Mammary epithelial cell (primary cell): ENCODE results near the gene CDKAL1.

Source experiments
- EZH2 ChIP-seq: IDR thresholded peaks from 2 replicates; pipeline ENCODE4 v1.6.1; 2012; ENCODE audit warnings: low read length, inconsistent platforms, borderline replicate concordance
- TF ChIP-seq, protein P1 (sequence below), 2 donors: IDR thresholded peaks in 1 of 2; conservative IDR thresholded peaks in 1 of 2; 2 replicates each; pipeline ENCODE4 v1.5.1; 2011 to 2012; ENCODE audit warnings: inconsistent platforms in 2 of 2, low read length in 2 of 2, mild to moderate bottlenecking in 2 of 2, control low read depth in 1 of 2, low read depth in 1 of 2; ENCODE audit not compliant: insufficient read depth in 1 of 2; ENCODE audit errors: extremely low read depth in 1 of 2

DNA sequence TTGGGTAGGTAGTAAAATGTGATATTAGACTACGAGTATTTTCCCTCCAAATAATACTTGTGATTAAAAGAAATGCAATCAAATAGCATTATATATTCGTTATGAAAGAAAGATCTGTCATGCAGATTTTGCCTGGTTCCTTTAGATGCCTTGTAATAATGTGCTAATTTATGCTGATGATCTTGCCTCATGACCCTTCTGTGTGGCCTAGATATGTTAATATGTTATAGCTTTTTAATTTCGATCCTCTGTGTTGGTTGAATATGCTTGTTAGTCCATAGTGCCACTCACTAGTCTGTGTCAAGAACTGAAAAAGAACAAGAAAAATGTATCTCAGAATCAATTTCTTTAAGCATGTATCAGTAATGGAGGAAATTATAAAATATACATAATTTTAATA lies 31.9 kb downstream of the CDKAL1 start:
- no peak for TF ChIP-seq EZH2
- TF ChIP-seq, protein P1, sequence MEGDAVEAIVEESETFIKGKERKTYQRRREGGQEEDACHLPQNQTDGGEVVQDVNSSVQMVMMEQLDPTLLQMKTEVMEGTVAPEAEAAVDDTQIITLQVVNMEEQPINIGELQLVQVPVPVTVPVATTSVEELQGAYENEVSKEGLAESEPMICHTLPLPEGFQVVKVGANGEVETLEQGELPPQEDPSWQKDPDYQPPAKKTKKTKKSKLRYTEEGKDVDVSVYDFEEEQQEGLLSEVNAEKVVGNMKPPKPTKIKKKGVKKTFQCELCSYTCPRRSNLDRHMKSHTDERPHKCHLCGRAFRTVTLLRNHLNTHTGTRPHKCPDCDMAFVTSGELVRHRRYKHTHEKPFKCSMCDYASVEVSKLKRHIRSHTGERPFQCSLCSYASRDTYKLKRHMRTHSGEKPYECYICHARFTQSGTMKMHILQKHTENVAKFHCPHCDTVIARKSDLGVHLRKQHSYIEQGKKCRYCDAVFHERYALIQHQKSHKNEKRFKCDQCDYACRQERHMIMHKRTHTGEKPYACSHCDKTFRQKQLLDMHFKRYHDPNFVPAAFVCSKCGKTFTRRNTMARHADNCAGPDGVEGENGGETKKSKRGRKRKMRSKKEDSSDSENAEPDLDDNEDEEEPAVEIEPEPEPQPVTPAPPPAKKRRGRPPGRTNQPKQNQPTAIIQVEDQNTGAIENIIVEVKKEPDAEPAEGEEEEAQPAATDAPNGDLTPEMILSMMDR (conservative IDR thresholded peaks at IDR 0.05 in 1 of 2, IDR thresholded peaks at IDR 0.05 in 1 of 2; ENCODE audit: extremely low read depth in 1 of 2, insufficient read depth in 1 of 2, low read depth in 1 of 2, low read length in 2 of 2): no peak
